Testis (tissue), 3 donors: ENCODE measurements around the gene TEX2. TPM values are rescaled to one million over a fixed set of nuclear protein-coding genes. Genes with fewer than 3 reads are reported as not detected.
"Not testable (repeated sequence)": the region's sequence is repeated elsewhere in the genome, so short reads cannot be mapped to it uniquely, and the experiment has no call there.

Source experiments
- DNase-seq: peaks from one replicate; pipeline ENCODE4 v3.0.0-alpha.2; 2019
- H3K27ac ChIP-seq, 2 donors: fragments of 200-600 bp; sonication (generic); one replicate each; pipeline ENCODE4 v1.5.1; 2019
- H3K27me3 ChIP-seq: fragments of 200-600 bp; sonication (generic); one replicate; pipeline ENCODE4 v1.5.1; 2019
- H3K36me3 ChIP-seq: fragments of 200-600 bp; sonication (generic); one replicate; pipeline ENCODE4 v1.5.1; 2017; ENCODE audit warnings: low read depth; ENCODE audit errors: missing control alignments
- H3K4me1 ChIP-seq: fragments of 200-600 bp; sonication (generic); one replicate; pipeline ENCODE4 v1.5.1; 2019
- H3K4me3 ChIP-seq, 2 donors: fragments of 200-600 bp; sonication (generic); one replicate each; pipeline ENCODE4 v1.5.1; 2017 to 2019
- H3K9me3 ChIP-seq: fragments of 200-600 bp; sonication (generic); one replicate; pipeline ENCODE4 v1.5.1; 2017
- CTCF ChIP-seq, 3 experiments: fragments of 450-650 bp in 2 of 3; fragments of 200-600 bp in 1 of 3; sonication (generic) in 1 of 3; IDR thresholded peaks; one replicate each; pipeline ENCODE4 v1.5.1; 2016 to 2019; ENCODE audit warnings: antibody characterized with exemption in 3 of 3, mild to moderate bottlenecking in 2 of 3, moderate library complexity in 1 of 3
- POLR2A ChIP-seq: fragments of 450-650 bp; IDR thresholded peaks from one replicate; pipeline ENCODE4 v1.6.1; 2017; ENCODE audit warnings: antibody characterized with exemption, mild to moderate bottlenecking, moderate library complexity
- WGBS, 2 donors: methylation state at CpG; one replicate each; pipeline ENCODE4 v1.1.5; 2018; 5-methylcytosine and 5-hydroxymethylcytosine counted together
- intact Hi-C: fragments of 100-400 bp; cut with DNase I; formaldehyde crosslinking; loops from one replicate; pipeline ENCODE4 v1.15.1; 2023; ENCODE audit warnings: low total_unique reads
- polyA plus RNA-seq: library from polyadenylated mRNA; stranded (reverse); fragments of 350-450 nt; fragmentation: Illumina TruSeq; extraction: RNeasy Lipid Tissue Mini Kit (QIAGEN cat#74804); gene quantifications from one replicate; pipeline ENCODE4 v1.2.3, GENCODE V29; 2014; ENCODE audit warnings: low read depth, low replicate concordance; ENCODE audit not compliant: insufficient read depth
- total RNA-seq, 2 donors: library from RNA; depleted of rRNA; stranded (reverse); fragments of >200 nt; gene quantifications; one replicate each; pipeline ENCODE4 v1.2.3, GENCODE V29; 2016

Gene TEX2
- total and polyA plus RNA-seq, 3 donors from 2014 or later: 66.0 to 136 (median 99.9) TPM

GRCh38 chr17:64213995-64214811, 48.9 kb downstream of the TEX2 start:
- Histone ChIP-seq H3K4me1 (peaks cover 20% of the 10 kb centered on the region), H3K9me3 (no peaks in the 10 kb centered on the region), H3K27me3 (no peaks in the 10 kb centered on the region), H3K36me3 (no peaks in the 10 kb centered on the region), H3K27ac (no peak overlapping the region), H3K4me3 (no peak overlapping the region)
- no peak for DNase-seq
- WGBS, 2 donors: 92 to 97% methylated on average over 14 of the region's 14 CpGs
- intact Hi-C loops: no loop called here
- no peak for TF ChIP-seq POLR2A
- no peak for TF ChIP-seq CTCF (IDR thresholded peaks at IDR 0.05)

GRCh38 chr17:64212122-64212521, 50.9 kb downstream of the TEX2 start:
- intact Hi-C loops: no loop called here
- Histone ChIP-seq H3K4me1 (peaks cover 18% of the 10 kb centered on the region), H3K9me3 (no peaks in the 10 kb centered on the region), H3K27ac (no peak overlapping the region), H3K4me3 (no peak overlapping the region), H3K36me3 (no peaks in the 10 kb centered on the region), H3K27me3 (no peaks in the 10 kb centered on the region)
- DNase-seq: no peak
- WGBS, 2 donors: 68 to 73% methylated on average over 2 of the region's 2 CpGs
- no peak for TF ChIP-seq CTCF (IDR thresholded peaks at IDR 0.05)
- TF ChIP-seq POLR2A: no peak

GRCh38 chr17:64209983-64210382, 53.1 kb downstream of the TEX2 start:
- Histone ChIP-seq H3K36me3 (no peaks in the 10 kb centered on the region), H3K27me3 (no peaks in the 10 kb centered on the region), H3K4me3 (no peak overlapping the region), H3K4me1 (no peaks in the 10 kb centered on the region), H3K9me3 (no peaks in the 10 kb centered on the region), H3K27ac (no peak overlapping the region)
- 91 to 93% methylated on average over 6 of the region's 6 CpGs for WGBS, 2 donors
- no peak for TF ChIP-seq POLR2A
- intact Hi-C loops: no loop called here
- no peak for DNase-seq

- H3K9me3 ChIP-seq: no peaks in the 10 kb centered on the region
- 79 to 83% methylated on average over 5 of the region's 5 CpGs for WGBS, 2 donors
- no peaks in the 10 kb centered on the region for H3K27me3 ChIP-seq
- no peaks in the 10 kb centered on the region for H3K4me1 ChIP-seq
- H3K4me3 ChIP-seq: no peak overlapping the region
- TF ChIP-seq POLR2A (no peak), CTCF (IDR thresholded peaks at IDR 0.05) (no peak)
- intact Hi-C loops: no loop called here
- no peak overlapping the region for H3K27ac ChIP-seq
- DNase-seq: no peak
- no peaks in the 10 kb centered on the region for H3K36me3 ChIP-seq
Measured at GRCh38 chr17:64209356-64209941, 53.6 kb downstream of the TEX2 start.

GRCh38 chr17:64208656-64209055, 54.4 kb downstream of the TEX2 start:
- H3K4me3 ChIP-seq, H3K36me3 ChIP-seq, H3K4me1 ChIP-seq, H3K27me3 ChIP-seq, H3K9me3 ChIP-seq, DNase-seq, H3K27ac ChIP-seq, intact Hi-C loops: not testable (repeated sequence)
